ENCODE results near the gene ACAP2. TPM values are rescaled to one million over a fixed set of nuclear protein-coding genes. Genes with fewer than 3 reads are reported as not detected.

Gene ACAP2
- total RNA-seq, 2 donors from 2014 or later = 78.6 to 85.8 TPM

GRCh38 chr3:195266428-195266827 is 176.4 kb downstream of the ACAP2 start:
- peaks cover 21% of the 10 kb centered on the region for H3K4me1 Mint-ChIP-seq
- DNase-seq (no peak), ATAC-seq (no peak)
- no peak overlapping the region for H3K4me3 Mint-ChIP-seq
- H3K9me3 ChIP-seq (ENCODE audit: control insufficient read depth, low read length, poor library complexity, severe bottlenecking) = no peaks in the 10 kb centered on the region
- no peak overlapping the region for H3K27ac Mint-ChIP-seq
- H3K36me3 Mint-ChIP-seq (ENCODE audit: low read depth) = peaks cover 3% of the 10 kb centered on the region
- no peaks in the 10 kb centered on the region for H3K27me3 Mint-ChIP-seq

- H3K4me3 Mint-ChIP-seq = no peak overlapping the region
- DNase-seq (no peak), ATAC-seq (no peak)
- H3K4me1 Mint-ChIP-seq = peaks cover 26% of the 10 kb centered on the region
- no peaks in the 10 kb centered on the region for H3K9me3 ChIP-seq (ENCODE audit: control insufficient read depth, low read length, poor library complexity, severe bottlenecking)
- H3K27me3 Mint-ChIP-seq = no peaks in the 10 kb centered on the region
- peaks cover 3% of the 10 kb centered on the region for H3K36me3 Mint-ChIP-seq (ENCODE audit: low read depth)
- H3K27ac Mint-ChIP-seq = no peak overlapping the region
These were observed 177.3 kb downstream of the ACAP2 start for GRCh38 chr3:195265363-195265976.

- no peak for ATAC-seq
- no peak for DNase-seq
- peaks cover 19% of the 10 kb centered on the region for H3K4me1 Mint-ChIP-seq
- H3K4me3 Mint-ChIP-seq = no peak overlapping the region
- no peaks in the 10 kb centered on the region for H3K27me3 Mint-ChIP-seq
- H3K9me3 ChIP-seq (ENCODE audit: control insufficient read depth, low read length, poor library complexity, severe bottlenecking) = no peaks in the 10 kb centered on the region
- H3K36me3 Mint-ChIP-seq (ENCODE audit: low read depth) = peaks cover 3% of the 10 kb centered on the region
- peak overlapping the region; percentile 19 for H3K27ac Mint-ChIP-seq
These were observed 178.8 kb downstream of the ACAP2 start for GRCh38 chr3:195263925-195264600.

- no peaks in the 10 kb centered on the region for H3K9me3 ChIP-seq (ENCODE audit: control insufficient read depth, low read length, poor library complexity, severe bottlenecking)
- peaks cover 16% of the 10 kb centered on the region for H3K4me1 Mint-ChIP-seq
- peak overlapping the region; percentile 19 for H3K27ac Mint-ChIP-seq
- ATAC-seq (no peak), DNase-seq (no peak)
- H3K4me3 Mint-ChIP-seq = no peak overlapping the region
- no peaks in the 10 kb centered on the region for H3K27me3 Mint-ChIP-seq
- peaks cover 3% of the 10 kb centered on the region for H3K36me3 Mint-ChIP-seq (ENCODE audit: low read depth)
These were observed 179.5 kb downstream of the ACAP2 start for GRCh38 chr3:195263193-195263924.

- no peak overlapping the region for H3K27ac Mint-ChIP-seq
- no peak for ATAC-seq
- H3K36me3 Mint-ChIP-seq (ENCODE audit: low read depth) = peaks cover 3% of the 10 kb centered on the region
- DNase-seq = no peak
- peaks cover 12% of the 10 kb centered on the region for H3K4me1 Mint-ChIP-seq
- no peaks in the 10 kb centered on the region for H3K9me3 ChIP-seq (ENCODE audit: control insufficient read depth, low read length, poor library complexity, severe bottlenecking)
- no peaks in the 10 kb centered on the region for H3K27me3 Mint-ChIP-seq
- no peak overlapping the region for H3K4me3 Mint-ChIP-seq
These were observed 180.9 kb downstream of the ACAP2 start for GRCh38 chr3:195261925-195262324.

- peak in 1 of 3 donors; percentile 17 for DNase-seq
- peak; percentile 3 for ATAC-seq
- H3K27ac Mint-ChIP-seq = peak overlapping the region; percentile 39
- peaks cover 12% of the 10 kb centered on the region for H3K4me1 Mint-ChIP-seq
- H3K27me3 Mint-ChIP-seq = no peaks in the 10 kb centered on the region
- peaks cover 3% of the 10 kb centered on the region for H3K36me3 Mint-ChIP-seq (ENCODE audit: low read depth)
- peak overlapping the region; percentile 87 for H3K4me3 Mint-ChIP-seq
- no peaks in the 10 kb centered on the region for H3K9me3 ChIP-seq (ENCODE audit: control insufficient read depth, low read length, poor library complexity, severe bottlenecking)
These were observed 182.4 kb downstream of the ACAP2 start for GRCh38 chr3:195260280-195260905.

- peak overlapping the region; percentile 11 for H3K27ac Mint-ChIP-seq
- no peaks in the 10 kb centered on the region for H3K9me3 ChIP-seq (ENCODE audit: control insufficient read depth, low read length, poor library complexity, severe bottlenecking)
- H3K36me3 Mint-ChIP-seq (ENCODE audit: low read depth) = no peaks in the 10 kb centered on the region
- peaks cover 13% of the 10 kb centered on the region for H3K4me1 Mint-ChIP-seq
- peak overlapping the region; percentile 87 for H3K4me3 Mint-ChIP-seq
- DNase-seq (peak; percentile 87 to 89 (median 88)), ATAC-seq (peak; percentile 88)
- no peaks in the 10 kb centered on the region for H3K27me3 Mint-ChIP-seq
These were observed 183.1 kb downstream of the ACAP2 start for GRCh38 chr3:195259475-195260279.

- H3K27ac Mint-ChIP-seq = peak overlapping the region; percentile 88
- H3K4me1 Mint-ChIP-seq = peaks cover 9% of the 10 kb centered on the region
- H3K36me3 Mint-ChIP-seq (ENCODE audit: low read depth) = no peaks in the 10 kb centered on the region
- no peak for ATAC-seq
- no peaks in the 10 kb centered on the region for H3K27me3 Mint-ChIP-seq
- H3K9me3 ChIP-seq (ENCODE audit: control insufficient read depth, low read length, poor library complexity, severe bottlenecking) = no peaks in the 10 kb centered on the region
- peak overlapping the region; percentile 52 for H3K4me3 Mint-ChIP-seq
- no peak for DNase-seq
These were observed 183.7 kb downstream of the ACAP2 start for GRCh38 chr3:195259154-195259474.

- H3K9me3 ChIP-seq (ENCODE audit: control insufficient read depth, low read length, poor library complexity, severe bottlenecking) = no peaks in the 10 kb centered on the region
- peak overlapping the region; percentile 69 for H3K4me3 Mint-ChIP-seq
- peak overlapping the region; percentile 88 for H3K27ac Mint-ChIP-seq
- no peaks in the 10 kb centered on the region for H3K27me3 Mint-ChIP-seq
- H3K4me1 Mint-ChIP-seq = peaks cover 9% of the 10 kb centered on the region
- no peak for DNase-seq
- no peak for ATAC-seq
- no peaks in the 10 kb centered on the region for H3K36me3 Mint-ChIP-seq (ENCODE audit: low read depth)
These were observed 184.2 kb downstream of the ACAP2 start for GRCh38 chr3:195258449-195259153.

- no peaks in the 10 kb centered on the region for H3K36me3 Mint-ChIP-seq (ENCODE audit: low read depth)
- no peaks in the 10 kb centered on the region for H3K27me3 Mint-ChIP-seq
- DNase-seq (no peak), ATAC-seq (no peak)
- peak overlapping the region; percentile 88 for H3K27ac Mint-ChIP-seq
- no peak overlapping the region for H3K4me3 Mint-ChIP-seq
- no peaks in the 10 kb centered on the region for H3K9me3 ChIP-seq (ENCODE audit: control insufficient read depth, low read length, poor library complexity, severe bottlenecking)
- peaks cover 9% of the 10 kb centered on the region for H3K4me1 Mint-ChIP-seq
These were observed 185.1 kb downstream of the ACAP2 start for GRCh38 chr3:195257454-195258448.

GRCh38 chr3:195256639-195257453 is 186.0 kb downstream of the ACAP2 start:
- H3K27ac Mint-ChIP-seq = peak overlapping the region; percentile 88
- H3K9me3 ChIP-seq (ENCODE audit: control insufficient read depth, low read length, poor library complexity, severe bottlenecking) = no peaks in the 10 kb centered on the region
- no peaks in the 10 kb centered on the region for H3K27me3 Mint-ChIP-seq
- ATAC-seq = no peak
- H3K4me3 Mint-ChIP-seq = no peak overlapping the region
- no peaks in the 10 kb centered on the region for H3K36me3 Mint-ChIP-seq (ENCODE audit: low read depth)
- DNase-seq = no peak
- H3K4me1 Mint-ChIP-seq = peaks cover 14% of the 10 kb centered on the region
